RKO (cell line): ENCODE measurements around the gene MAJIN.
A peak's percentile ranks its signal among the peaks of the same experiment; 100 is the strongest.
"Not testable (repeated sequence)": the region's sequence is repeated elsewhere in the genome, so short reads cannot be mapped to it uniquely, and the experiment has no call there.

Experiments
- DNase-seq: peaks from one replicate; pipeline ENCODE4 v3.0.0-alpha.2; 2016; ENCODE audit warnings: low spot score

Gene MAJIN, protein sequence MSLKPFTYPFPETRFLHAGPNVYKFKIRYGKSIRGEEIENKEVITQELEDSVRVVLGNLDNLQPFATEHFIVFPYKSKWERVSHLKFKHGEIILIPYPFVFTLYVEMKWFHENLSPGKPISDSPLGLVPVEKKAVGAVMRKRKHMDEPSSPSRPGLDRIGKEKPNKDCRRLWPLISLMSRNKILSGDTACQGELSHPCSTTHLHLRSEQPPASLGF

DNA sequence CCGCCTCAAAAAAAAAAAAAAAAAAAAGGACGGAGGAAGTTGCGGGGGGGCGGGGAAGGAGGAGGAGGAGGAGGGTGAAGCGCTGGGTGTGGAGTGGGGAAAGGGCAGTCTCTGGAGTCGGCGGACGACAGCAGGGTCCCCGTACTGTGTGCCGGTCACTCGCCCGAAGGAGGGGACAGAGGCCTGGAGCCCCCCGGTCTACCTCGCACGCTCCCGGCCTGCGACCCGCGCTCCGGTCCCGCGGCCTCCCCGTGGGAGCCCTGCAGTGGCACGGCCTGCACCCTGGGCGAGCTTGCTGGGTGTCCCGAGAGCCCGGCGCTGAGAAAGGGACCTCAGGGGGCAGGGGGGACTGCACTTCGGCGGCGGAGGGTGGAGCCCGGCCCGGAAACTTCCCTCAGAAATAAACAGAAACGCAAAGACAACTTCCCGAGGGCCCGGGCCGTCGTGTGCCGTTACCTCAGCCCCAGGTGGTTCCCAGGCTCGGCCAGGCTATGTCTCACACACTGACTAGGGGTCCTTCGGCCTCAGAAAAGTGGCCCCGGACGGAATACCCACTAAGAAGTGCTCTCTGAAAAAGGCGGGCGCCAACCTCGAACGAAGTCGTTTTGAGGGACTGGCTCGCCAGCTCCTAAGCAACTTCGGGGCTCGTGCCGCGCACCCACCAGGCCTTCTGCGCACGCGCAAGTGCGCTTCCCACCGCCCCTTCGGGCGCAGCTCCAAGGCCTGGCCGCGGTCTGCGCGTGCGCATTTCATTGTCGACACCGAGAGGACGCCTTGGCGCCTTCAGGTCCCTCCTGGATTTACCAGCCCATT is at the start of gene MAJIN:
Gene MAJIN (minus strand): TSS at position 688 of the 813 bp plus-strand sequence. CDS start 12,703 bp downstream, outside the sequence.
- DNase-seq = no peak

DNA sequence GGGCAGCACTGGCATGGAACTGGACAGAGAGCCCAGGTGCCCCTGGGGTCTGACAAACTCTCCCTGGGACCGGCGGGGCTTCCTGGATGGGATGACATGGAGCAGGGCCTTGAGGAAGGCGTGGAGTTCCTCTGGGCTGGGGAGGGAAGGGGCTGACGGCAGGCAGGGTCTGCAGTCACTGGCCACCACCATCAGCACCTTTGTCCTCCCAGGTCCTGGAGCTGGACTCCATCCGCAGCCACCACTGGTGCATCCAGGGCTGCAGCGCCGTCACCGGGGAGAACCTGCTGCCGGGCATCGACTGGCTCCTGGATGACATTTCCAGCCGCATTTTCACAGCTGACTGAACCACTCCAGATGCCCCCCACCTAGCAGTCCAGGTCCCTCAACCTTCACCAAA is 49.6 kb upstream of the MAJIN start:
- no peak for DNase-seq

DNA sequence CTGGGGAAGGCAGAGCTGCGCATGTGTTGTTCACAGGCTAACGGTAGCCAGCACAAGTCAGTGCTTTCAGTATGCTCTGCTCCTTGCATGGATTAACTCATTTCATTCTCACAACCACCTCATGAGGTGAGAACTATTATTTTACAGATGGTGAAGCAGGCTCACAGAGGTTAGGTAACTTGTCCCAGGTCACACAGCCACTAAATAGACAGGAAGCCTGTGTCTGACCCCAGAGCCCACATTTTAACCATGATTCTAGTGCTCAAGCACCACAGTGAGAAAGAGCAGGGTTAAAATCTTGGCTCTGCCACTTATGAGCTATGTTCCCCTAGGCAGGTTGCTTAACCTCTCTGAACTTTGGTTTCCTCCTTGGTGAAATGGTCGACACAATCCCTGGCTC is 49.1 kb upstream of the MAJIN start:
- no peak for DNase-seq

DNA sequence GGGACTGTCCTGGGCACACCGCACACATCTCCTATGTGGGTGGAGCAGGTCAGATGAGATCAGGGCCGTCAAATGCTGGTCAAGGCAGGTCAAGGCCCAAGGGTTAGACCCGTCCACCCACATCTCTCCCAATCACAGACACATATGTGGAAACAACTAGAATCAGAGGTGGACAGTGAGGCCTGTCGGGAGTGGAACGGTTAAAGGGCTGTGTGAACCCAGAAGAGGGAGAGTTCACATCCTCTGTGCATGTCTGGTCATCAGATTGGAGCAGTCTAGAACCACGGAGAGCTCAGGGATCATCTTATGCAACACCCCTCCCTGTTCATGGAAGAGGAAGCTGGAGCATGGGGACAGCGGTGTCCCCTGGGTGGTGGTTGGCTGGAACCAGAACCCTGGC is 47.9 kb upstream of the MAJIN start:
- no peak for DNase-seq

DNA sequence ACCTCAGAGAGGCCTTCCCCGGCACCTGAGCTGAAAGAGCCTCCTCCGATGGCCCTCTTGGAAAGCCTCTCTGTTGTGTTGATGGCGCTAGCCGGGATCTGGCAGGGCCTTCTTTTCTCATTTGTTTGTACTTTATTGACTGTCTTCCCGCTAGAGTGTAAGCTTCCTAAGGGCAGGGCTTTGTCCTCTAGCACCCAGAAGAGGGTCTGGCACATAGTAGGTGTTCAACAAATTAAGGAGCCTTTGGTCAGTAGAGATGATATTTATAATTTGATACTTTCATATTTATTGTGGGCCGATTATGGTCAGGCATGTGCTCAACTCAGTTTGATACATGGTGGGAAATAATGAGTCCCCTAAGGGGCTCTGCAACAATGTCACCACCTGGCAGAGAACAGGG is 46.0 kb upstream of the MAJIN start:
- no peak for DNase-seq

DNA sequence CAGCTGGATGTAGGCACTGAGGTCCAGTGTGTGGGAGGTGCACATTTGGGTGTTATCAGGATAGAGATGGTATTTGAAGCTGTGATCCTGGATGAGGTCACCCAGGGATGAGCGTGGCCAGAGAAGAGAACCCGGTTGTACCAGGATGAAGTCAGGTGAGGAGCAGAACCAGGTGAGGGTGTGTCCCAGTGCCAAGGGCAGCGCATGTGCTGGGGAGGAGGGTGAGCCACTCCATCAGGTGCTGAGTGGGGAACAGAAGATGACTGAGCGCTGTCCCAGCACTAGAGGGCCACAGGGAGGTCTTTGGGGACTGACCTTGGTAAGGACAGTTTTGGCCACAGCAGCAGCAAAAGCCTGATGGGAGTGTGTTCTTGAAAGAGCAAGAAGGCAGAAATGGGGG is 44.8 kb upstream of the MAJIN start:
- DNase-seq = no peak

DNA sequence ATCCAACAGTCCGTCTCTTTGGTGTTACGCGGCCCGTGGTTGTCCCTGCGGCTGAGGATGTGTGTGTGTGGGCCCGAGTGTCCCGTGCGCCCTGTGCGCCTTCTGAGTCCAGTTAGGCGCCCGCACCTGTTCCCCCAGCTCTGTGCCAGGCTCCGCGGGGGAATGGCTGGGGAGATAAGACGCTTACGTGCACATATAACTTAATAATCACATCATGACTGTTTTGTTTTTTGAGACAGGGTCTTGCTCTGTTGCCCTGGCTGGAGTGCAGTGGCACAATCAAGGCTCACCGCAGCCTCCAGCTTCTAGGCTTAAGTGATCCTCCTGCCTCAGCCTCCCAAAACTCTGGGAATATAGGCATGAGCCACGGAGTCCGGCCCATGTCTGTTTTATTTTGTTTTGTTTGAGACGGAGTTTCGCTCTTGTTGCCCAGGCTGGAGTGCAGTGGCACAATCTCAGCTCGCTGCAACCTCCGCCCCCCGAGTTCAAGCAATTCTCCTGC is 42.9 kb upstream of the MAJIN start:
- DNase-seq = no peak

DNA sequence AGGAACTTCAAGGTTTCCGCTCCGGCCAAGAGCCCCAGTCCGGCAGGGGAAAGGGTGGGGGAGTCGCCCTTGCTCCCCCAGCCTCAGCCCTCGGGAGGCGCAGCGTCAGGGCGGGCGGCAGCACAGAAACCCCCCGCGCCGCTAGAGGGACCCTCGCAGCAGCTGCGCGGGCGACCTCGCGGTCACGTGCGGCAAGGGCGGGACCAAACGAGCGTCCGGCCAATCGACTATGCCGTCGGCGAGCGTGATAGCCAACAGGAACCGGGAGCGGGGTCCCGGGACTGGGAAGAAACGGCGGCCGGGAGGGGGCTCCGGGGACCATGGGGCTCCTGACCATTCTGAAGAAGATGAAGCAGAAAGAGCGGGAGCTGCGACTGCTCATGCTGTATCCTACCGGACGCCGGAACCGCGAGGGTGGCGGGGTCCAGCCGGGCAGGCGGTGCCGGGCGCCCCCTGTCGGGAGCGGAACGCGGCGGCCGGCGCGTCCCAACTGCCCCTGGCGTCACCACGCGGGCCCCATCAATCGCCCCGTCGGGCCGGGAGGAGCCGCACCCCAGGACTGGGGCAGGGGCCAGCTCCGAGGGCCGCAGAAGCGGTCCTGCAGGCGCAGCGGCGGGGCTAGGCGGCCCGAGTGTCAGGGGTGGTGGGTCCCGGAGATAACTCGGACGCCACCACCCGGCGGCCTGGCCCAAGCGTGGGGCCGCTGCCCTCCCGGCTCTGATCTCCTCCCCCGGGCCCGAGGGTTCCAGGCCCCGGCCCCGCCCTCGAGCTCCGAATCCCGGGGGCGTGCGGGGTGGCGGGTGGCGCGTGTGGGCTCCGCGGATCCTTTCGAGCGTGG is 42.2 kb upstream of the MAJIN start, which contains the start of gene ARL2:
Gene ARL2 (plus strand): TSS at position 273 of the 838 bp plus-strand sequence. CDS start 48 bp downstream, at position 321.
- DNase-seq = peak; percentile 89

DNA sequence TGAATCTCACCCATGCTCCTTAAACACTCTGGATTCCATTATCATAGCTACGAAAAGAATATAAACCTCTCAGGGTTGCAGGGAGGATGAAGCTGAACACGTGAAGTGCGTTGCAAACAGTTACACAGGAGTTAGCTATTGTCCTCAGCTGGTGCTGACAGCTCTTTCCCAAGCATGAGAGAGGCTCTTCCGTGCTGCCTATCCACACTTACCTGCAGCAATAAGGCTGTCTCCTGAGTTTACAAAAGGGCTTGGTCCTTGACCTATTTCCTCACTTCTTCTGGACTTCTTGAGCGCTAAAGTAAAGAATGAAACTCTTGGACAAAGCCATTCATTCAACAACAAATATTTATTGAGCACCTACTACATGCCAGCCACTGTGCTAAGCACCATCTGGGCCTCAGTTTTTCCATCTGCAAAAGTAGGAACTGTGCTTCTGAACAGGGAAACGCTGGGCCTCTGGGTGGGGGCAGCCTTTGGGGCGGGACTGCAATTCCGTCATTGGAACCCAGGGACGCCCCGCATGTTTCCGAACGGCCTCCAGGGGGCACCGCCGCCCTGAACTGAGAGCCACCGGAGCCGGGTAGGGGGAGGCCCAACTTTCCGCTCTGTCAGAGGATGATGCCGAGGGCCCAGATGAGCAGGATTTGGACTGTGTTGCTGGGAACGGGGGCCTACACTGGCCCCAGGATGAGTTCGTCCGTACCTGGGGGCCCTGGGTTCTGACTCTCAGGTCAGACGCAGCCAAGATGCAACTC is 41.4 kb upstream of the MAJIN start:
- peak; percentile 92 for DNase-seq

DNA sequence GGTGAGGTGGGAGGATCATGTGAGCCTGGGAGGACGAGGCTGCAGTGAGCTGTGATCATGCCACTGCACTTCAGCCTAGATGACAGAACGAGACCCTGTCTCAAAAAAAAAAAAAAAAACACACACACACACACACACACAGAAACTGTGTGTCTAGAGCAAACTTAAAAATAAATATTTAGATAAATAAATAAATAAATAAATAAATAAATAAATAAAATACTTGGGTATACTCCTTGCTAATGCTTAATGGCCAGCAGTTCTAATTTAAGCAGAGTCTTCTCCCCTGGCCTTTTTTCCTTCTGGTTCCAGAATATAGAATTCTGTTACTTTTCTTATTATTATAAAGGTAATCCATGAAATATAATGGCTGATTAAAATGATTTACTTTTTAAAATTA is 37.0 kb upstream of the MAJIN start:
- no peak for DNase-seq

DNA sequence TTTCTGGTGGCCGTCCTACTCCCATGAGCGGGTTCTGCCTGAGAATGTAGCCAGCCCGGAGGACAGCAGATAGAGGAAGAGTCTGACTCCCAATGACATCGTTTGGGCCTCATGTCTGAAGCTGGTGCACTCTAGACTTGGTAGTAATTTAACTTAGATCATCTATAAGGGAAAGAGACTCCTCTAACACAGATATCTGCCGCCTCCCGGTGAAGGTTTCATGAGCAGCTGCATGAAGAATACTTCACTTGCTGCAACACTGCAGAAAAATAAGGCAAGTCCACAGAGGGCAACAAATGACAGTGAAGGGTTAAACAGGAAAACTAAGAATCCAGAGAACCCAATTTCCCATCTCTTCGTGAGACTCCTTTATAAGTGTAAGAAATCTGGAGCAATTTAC is 36.1 kb upstream of the MAJIN start:
- no peak for DNase-seq

DNA sequence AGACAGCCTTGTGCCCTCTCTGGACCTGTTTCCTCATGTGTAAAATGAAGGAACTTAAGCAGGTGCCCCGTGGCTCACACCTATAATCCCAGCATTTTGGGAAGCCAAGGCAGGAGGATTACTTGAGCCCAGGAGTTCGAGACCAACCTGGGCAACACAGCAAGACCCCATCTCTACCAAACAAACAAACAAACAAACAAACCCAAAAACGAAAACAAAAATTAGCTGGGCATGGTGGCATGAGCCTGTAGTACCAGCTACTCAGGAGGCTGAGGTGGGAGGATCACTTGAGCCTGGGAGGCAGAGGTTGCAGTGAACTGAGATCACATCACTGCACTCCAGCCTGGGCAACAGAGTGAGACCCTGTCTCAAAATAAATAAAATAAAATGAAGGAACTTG is 32.1 kb upstream of the MAJIN start:
- not testable (repeated sequence) for DNase-seq

DNA sequence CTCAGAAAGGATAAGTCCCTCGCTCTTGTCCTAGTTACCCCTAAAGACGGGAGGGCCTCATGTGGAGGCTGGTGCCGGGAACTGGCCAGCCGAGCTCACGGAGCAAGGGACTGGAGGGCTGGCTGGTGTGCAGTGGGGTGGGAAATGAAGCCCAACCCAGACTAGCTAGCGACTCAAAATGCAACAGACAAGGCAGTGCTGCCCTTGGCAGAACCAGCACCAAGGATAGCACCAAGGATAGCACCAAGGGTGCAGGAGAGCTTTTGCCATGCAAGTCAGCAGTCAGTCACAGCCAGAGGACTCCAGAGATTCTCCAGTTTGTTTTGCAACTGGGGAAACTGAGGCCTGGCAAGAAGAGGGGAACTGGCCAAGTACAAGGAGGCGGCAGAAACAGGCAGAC is 31.4 kb upstream of the MAJIN start:
- DNase-seq = no peak

DNA sequence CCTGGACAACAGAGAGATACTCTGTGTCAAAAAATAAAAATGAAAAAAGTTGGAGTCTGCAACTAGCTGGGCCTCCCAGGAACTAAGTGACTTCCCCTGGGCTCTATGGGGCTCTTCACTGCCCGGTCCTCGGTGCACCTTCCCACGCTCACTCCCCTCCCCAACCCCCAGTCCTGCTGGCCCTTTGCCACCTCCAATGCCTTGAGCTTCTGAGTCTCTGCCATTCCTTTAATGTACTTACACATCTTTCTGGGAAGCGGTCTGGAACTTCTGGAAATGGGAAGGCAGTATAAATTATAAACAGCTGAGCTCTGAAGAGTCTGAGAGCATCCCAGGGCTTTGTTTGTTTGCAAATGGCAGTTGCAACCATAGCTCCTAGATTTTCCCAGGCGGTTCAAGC is 30.8 kb upstream of the MAJIN start:
- no peak for DNase-seq

DNA sequence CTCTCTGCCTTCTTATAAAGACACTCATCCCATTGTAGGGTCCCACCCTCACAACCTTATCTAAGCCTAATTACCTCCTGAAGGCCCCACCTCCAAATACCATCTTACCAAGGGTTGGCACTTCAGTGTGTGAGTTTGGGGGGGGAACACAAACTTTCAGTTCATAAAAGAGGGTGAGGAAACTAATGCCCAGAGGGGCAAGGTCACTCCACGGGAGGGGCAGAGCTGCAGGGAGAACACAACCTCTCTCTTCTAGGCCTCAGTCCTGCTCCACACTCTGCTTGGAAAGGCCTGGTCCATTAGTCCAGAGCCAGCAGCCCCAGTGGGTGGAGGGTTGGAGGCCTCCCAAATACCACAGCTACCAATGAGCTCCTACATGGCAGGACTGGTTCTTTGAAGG is 27.6 kb upstream of the MAJIN start:
- no peak for DNase-seq

DNA sequence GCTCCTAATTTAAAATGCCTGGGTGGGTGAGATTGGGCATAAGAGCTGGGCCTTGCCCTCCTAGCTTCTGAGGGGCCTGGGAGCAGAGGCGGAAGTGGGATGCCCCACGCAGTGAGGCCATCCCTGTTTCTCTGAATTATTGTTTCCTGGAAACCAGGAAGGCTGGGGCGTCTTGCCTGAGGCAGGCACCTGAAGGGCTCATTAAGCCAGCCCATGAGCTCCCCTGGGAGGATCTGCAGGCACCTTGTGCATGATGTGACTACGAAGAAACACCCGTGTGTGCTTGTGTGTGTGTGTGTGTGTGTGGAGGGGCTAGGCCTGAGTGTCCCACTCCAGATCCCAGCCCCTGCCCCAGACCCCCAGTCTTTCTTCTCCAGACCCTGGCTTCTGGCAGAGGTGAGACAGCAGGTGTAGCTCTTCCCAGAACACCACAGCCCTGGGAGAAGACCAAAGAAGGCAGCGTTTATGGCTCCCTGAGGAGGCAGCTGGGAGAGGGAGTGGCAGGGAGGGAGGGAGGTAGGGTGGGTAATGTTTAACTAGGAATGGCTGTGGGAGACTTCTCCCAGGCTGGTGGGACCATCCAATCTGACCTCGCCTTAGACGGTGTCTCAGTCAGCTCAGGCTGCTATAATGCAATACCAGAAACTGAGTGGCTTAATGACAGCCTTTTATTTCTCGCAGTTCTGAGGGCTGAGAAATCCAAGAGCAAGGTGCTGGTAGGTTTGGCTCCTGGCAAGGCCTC is 27.0 kb upstream of the MAJIN start:
- DNase-seq = no peak

DNA sequence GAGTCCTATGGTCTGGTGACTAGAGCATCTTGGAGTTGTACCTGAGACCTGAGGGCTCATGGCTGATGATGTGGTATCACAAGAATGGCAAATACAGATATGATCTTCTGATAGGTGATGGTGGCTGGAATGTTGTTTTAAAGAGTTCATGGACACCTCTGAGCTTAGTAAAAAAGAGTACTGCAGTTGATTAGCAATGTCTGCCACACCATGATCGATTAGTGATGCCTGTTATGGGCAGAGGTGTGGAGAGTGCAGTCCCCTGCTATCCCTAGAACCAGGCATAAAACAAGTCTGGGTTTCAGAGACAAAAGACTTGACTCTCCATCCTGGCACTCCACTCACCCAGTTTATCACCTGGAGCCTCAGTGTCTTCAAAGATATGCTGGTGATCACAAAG is 26.2 kb upstream of the MAJIN start:
- no peak for DNase-seq

DNA sequence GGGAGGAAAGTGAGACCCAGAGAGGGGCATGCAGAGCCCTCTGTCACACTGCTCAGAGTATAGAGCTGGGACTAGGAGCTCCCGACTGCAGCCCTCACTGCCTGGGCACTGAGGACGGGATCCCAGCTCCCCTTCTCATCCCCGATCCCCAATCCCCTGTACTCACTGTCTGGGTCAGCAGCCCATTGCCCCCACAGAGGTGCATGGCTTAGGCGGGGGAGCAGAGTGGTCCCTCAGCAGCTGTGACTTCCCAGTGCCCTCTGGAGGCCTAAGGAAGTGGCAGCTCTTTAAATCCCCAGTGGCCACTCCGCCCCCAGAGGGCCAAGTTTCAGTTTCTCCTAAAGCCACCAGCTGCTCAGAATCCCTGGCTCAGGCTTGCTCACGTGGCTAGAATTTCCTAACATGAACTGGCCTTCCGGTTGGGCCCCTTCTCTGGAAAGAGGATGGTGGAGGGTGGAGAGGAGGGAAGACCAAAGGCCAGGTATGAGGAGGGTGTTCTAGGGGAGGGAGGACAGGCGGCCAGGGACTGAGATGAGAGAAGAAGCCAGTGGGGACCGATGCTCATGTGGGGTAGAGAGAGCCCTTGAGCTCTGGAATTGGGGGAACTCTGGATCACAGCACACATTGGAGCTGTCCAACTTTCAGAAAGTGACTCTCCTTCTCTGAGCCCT is 24.9 kb upstream of the MAJIN start, which contains the start of gene BATF2:
Gene BATF2 (minus strand): TSS at position 262 of the 671 bp plus-strand sequence. CDS start 57 bp downstream, at position 205.
- DNase-seq = peak; percentile 84

DNA sequence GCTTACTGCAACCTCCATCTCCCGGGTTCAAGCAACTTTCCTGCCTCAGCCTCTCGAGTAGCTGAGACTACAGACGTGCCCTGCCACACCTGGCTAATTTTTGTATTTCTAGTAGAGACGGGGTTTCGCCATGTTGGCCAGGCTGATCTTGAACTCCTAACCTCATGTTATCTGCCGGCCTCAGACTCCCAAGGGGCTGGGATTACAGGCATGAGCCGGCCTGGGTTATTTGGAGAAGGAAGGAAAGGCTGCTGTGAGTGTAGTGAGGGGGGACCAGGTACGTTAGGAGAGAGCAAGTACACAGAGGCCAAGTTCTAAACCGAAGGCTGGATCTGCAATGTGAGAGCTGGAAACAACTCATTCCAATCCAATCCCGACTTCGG is 24.4 kb upstream of the MAJIN start:
- DNase-seq = no peak

DNA sequence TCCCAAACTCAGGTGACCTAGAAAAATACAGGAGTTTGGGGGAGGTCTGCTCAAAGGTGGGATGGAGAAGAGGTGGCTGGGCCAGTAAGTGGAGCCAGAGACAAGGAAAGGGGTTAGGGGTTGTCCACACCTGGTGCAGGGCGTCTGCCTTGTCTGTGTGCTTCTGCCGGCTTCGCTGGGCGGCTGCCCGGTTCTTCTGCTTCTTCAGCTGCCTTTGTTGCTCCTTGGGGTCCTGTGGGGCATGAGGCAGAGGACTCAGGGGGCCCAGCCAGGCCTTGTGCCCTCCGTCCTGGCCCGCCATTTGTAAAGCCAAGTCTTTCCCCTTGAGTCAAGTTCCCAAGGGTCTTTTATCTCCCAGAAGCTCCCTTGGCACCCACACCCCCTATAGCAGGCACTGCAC is 22.4 kb upstream of the MAJIN start:
- DNase-seq = no peak
